ENCODE measurements around the gene ARHGAP25.

The ARHGAP25 gene

GRCh38 chr2:68744366-68744912, 9.8 kb downstream of the ARHGAP25 start:
- DNase-seq, result no peak

- peak; percentile 43 for DNase-seq
Measured at GRCh38 chr2:68745006-68745405, 10.4 kb downstream of the ARHGAP25 start.

GRCh38 chr2:68746408-68746807, 11.8 kb downstream of the ARHGAP25 start:
- DNase-seq, result no peak

GRCh38 chr2:68747413-68747812, 12.8 kb downstream of the ARHGAP25 start:
- DNase-seq, result no peak

GRCh38 chr2:68747900-68748299, 13.3 kb downstream of the ARHGAP25 start:
- DNase-seq, result no peak

- no peak for DNase-seq
Measured at GRCh38 chr2:68748568-68748967, 14.0 kb downstream of the ARHGAP25 start.

GRCh38 chr2:68749345-68749744, 14.7 kb downstream of the ARHGAP25 start:
- no peak for DNase-seq

- DNase-seq, result no peak
Measured at GRCh38 chr2:68750592-68751396, 16.2 kb downstream of the ARHGAP25 start.

- peak; percentile 91 for DNase-seq
Measured at GRCh38 chr2:68751397-68752339, 17.1 kb downstream of the ARHGAP25 start.

GRCh38 chr2:68753318-68753717, 18.7 kb downstream of the ARHGAP25 start:
- peak; percentile 57 for DNase-seq

GRCh38 chr2:68755071-68755470, 20.5 kb downstream of the ARHGAP25 start:
- no peak for DNase-seq

GRCh38 chr2:68756178-68756577, 21.6 kb downstream of the ARHGAP25 start:
- no peak for DNase-seq

GRCh38 chr2:68757081-68757480, 22.5 kb downstream of the ARHGAP25 start:
- no peak for DNase-seq

GRCh38 chr2:68762100-68762499, 27.5 kb downstream of the ARHGAP25 start:
- no peak for DNase-seq

- peak; percentile 71 for DNase-seq
Measured at GRCh38 chr2:68762665-68763064, 28.1 kb downstream of the ARHGAP25 start.

- no peak for DNase-seq
Measured at GRCh38 chr2:68764041-68764805, 29.6 kb downstream of the ARHGAP25 start.

- DNase-seq, result no peak
Measured at GRCh38 chr2:68764806-68765311, 30.2 kb downstream of the ARHGAP25 start.

- no peak for DNase-seq
Measured at GRCh38 chr2:68765739-68766375, 31.2 kb downstream of the ARHGAP25 start.

- DNase-seq, result peak; percentile 78
Measured at GRCh38 chr2:68766376-68766845, 31.8 kb downstream of the ARHGAP25 start.

- DNase-seq, result peak; percentile 68
Measured at GRCh38 chr2:68767031-68767961, 32.7 kb downstream of the ARHGAP25 start.

- no peak for DNase-seq
Measured at GRCh38 chr2:68767996-68768395, 33.4 kb downstream of the ARHGAP25 start.
